GM12878 (cell line): ENCODE measurements around the gene KLK8. TPM values are rescaled to one million over a fixed set of nuclear protein-coding genes. Genes with fewer than 3 reads are reported as not detected.

Source experiments
- ATAC-seq: fragments of 200-7000 bp; cut with Tn5 transposase; 3 replicates; pipeline ENCODE4 v1.9.1; 2020; ENCODE audit warnings: mild to moderate bottlenecking, moderate library complexity
- BruUV-seq: library from RNA; stranded (reverse); fragments of 400-500 nt; replicated peaks from 2 replicates; lab custom pipeline; 2021; lab: Mats Ljungman, UMichigan
- CTCF ChIA-PET: fragments of 300-600 bp; sonication (Branson Sonifier 250); formaldehyde crosslinking; extraction: SDS; loops from one replicate; lab custom pipeline; 2021; ENCODE audit warnings: inconsistent platforms; lab: Yijun Ruan, JAX
- POLR2A ChIA-PET: fragments of 350-600 bp; formaldehyde crosslinking; extraction: SDS; loops from one replicate; lab custom pipeline; 2021; ENCODE audit warnings: inconsistent platforms; lab: Charles Lee
- RAD21 ChIA-PET: fragments of 300-600 bp; sonication (Branson Sonifier 250); formaldehyde crosslinking; loops from one replicate; lab custom pipeline; 2023; ENCODE audit warnings: antibody characterized with exemption; ENCODE audit not compliant: unreplicated experiment; lab: Charles Lee
- SMC1A ChIA-PET: fragments of 300-600 bp; sonication (Branson Sonifier 250); formaldehyde crosslinking; loops from one replicate; lab custom pipeline; 2023; ENCODE audit not compliant: unreplicated experiment, uncharacterized antibody; lab: Charles Lee
- DNase-seq: peaks from one replicate; pipeline ENCODE4 v3.0.0-alpha.2; 2011; ENCODE audit warnings: low read depth, low spot score
- FAIRE-seq: peaks from 3 replicates; lab custom pipeline; 2011; peaks lifted over from hg19 to GRCh38; lab: Jason Lieb, UNC
- H2AFZ ChIP-seq: 2 replicates; pipeline ENCODE4 v1.6.0; 2011; ENCODE audit warnings: low read depth, low read length, control low read depth; ENCODE audit not compliant: control insufficient read depth
- H3K27ac ChIP-seq: 2 replicates; pipeline ENCODE4 v1.5.1; 2011; ENCODE audit warnings: control low read depth; ENCODE audit not compliant: control insufficient read depth, insufficient read depth
- H3K27me3 ChIP-seq, 2 experiments: replicated peaks in 1 of 2; 2 replicates each; pipeline versions ENCODE4 v1.6.0 to v1.6.1; 2011; ENCODE audit warnings: low read length in 1 of 2; ENCODE audit not compliant: control insufficient read depth in 2 of 2, insufficient read depth in 2 of 2
- H3K36me3 ChIP-seq, 2 experiments: 2 replicates each; pipeline ENCODE4 v1.5.1; 2011; ENCODE audit warnings: low read length in 1 of 2; ENCODE audit not compliant: control insufficient read depth in 2 of 2, insufficient read depth in 2 of 2
- H3K4me1 ChIP-seq: 2 replicates; pipeline ENCODE4 v1.6.1; 2011; ENCODE audit warnings: mild to moderate bottlenecking, low read length, moderate library complexity, mixed read lengths; ENCODE audit not compliant: control insufficient read depth, insufficient read depth
- H3K4me2 ChIP-seq: 2 replicates; pipeline ENCODE4 v1.6.0; 2011; ENCODE audit warnings: control low read depth; ENCODE audit not compliant: control insufficient read depth, insufficient read depth
- H3K4me3 ChIP-seq: fragments of 200-600 bp; sonication (generic); 2 replicates; pipeline ENCODE4 v1.5.1; 2016
- H3K79me2 ChIP-seq: 2 replicates; pipeline ENCODE4 v1.6.0; 2011; ENCODE audit warnings: low read length; ENCODE audit not compliant: control insufficient read depth, insufficient read depth
- H3K9ac ChIP-seq: 2 replicates; pipeline ENCODE4 v1.8.0; 2011; ENCODE audit warnings: low read length, control low read depth, mixed read lengths; ENCODE audit not compliant: control insufficient read depth, insufficient read depth
- H3K9me3 ChIP-seq: replicated peaks from 3 replicates; pipeline ENCODE4 v1.5.1; 2011; ENCODE audit warnings: mild to moderate bottlenecking, low read length; ENCODE audit not compliant: control insufficient read depth, insufficient read depth
- H4K20me1 ChIP-seq: 2 replicates; pipeline ENCODE4 v1.6.0; 2011; ENCODE audit not compliant: control insufficient read depth, insufficient read depth
- CEBPB ChIP-seq, 2 experiments: fragments of 150-350 bp in 1 of 2; IDR thresholded peaks; 2 replicates each; pipeline ENCODE4 v1.6.1; 2012 to 2014; ENCODE audit warnings: low read depth in 2 of 2, low read length in 2 of 2, borderline replicate concordance in 1 of 2, inconsistent platforms in 1 of 2
- HSF1 ChIP-seq: fragments of 150-350 bp; IDR thresholded peaks from 2 replicates; pipeline ENCODE4 v1.6.1; 2014; ENCODE audit warnings: mild to moderate bottlenecking, low read depth, low read length
- IRF3 ChIP-seq: fragments of 450-650 bp; IDR thresholded peaks from 2 replicates; pipeline ENCODE4 v1.6.1; 2014; ENCODE audit warnings: mild to moderate bottlenecking
- MXI1 ChIP-seq: fragments of 150-350 bp; IDR thresholded peaks from 2 replicates; pipeline ENCODE4 v1.6.1; 2011; ENCODE audit warnings: low read depth, mild to moderate bottlenecking, inconsistent platforms, low read length, improper control_type of control experiment
- NFYB ChIP-seq: IDR thresholded peaks from 2 replicates; pipeline ENCODE4 v1.6.1; 2011; ENCODE audit warnings: low read depth, mild to moderate bottlenecking, low read length, improper control_type of control experiment, moderate library complexity; ENCODE audit not compliant: insufficient read depth
- PAX5 ChIP-seq: IDR thresholded peaks from 2 replicates; pipeline ENCODE4 v1.6.1; 2011; ENCODE audit warnings: low read depth, low read length, borderline replicate concordance
- PRDM15 ChIP-seq: fragments of 450-650 bp; formaldehyde crosslinking; IDR thresholded peaks from 2 replicates; pipeline ENCODE4 v1.4.0; 2020; ENCODE audit warnings: mild to moderate bottlenecking, moderate library complexity
- RELA ChIP-seq: fragments of 450-650 bp; IDR thresholded peaks from 2 replicates; pipeline ENCODE4 v1.8.0; 2014; ENCODE audit warnings: borderline replicate concordance; ENCODE audit not compliant: partially characterized antibody
- TBL1XR1 ChIP-seq: IDR thresholded peaks from 2 replicates; pipeline ENCODE4 v1.6.1; 2012; ENCODE audit warnings: low read depth, low read length, improper control_type of control experiment
- ZNF687 ChIP-seq: fragments of 450-650 bp; IDR thresholded peaks from 2 replicates; pipeline ENCODE4 v1.6.1; 2017; ENCODE audit warnings: mild to moderate bottlenecking, moderate library complexity
- WGBS: methylation state at CpG from one replicate; pipeline ENCODE4 v1.1.6; 2016; ENCODE audit warnings: low lambda C conversion rate; ENCODE audit not compliant: insufficient replicate concordance, insufficient coverage; ENCODE audit errors: missing lambda C conversion rate; 5-methylcytosine and 5-hydroxymethylcytosine counted together
- in situ Hi-C: fragments of 300-500 bp; cut with MboI; formaldehyde crosslinking; loops from 9 replicates; pipeline ENCODE4 v1.14.3; 2018; ENCODE audit warnings: mixed read lengths
- intact Hi-C: fragments of 100-400 bp; cut with micrococcal nuclease; formaldehyde crosslinking; loops from one replicate; pipeline ENCODE4 v1.14.2; 2022; ENCODE audit not compliant: unreplicated experiment
- polyA plus RNA-seq, 11 experiments: library from polyadenylated mRNA; depleted of rRNA in 4 of 11; unstranded in 6 of 11; stranded (reverse) in 5 of 11; fragments of >200 nt; fragmentation: Nextera tagmentation in 4 of 11; fragmentation: Illumina TruSeq in 1 of 11; extraction: Ambion mirVana in 4 of 11; extraction: Trizol in 1 of 11; gene quantifications; 1 replicate in 1 of 11; 2 replicates in 10 of 11; pipeline versions ENCODE4 v1.2.1 to v1.2.3, GENCODE V29; 2011 to 2016; ENCODE audit warnings: inconsistent platforms in 2 of 11, missing spikeins in 2 of 11, low read depth in 1 of 11
- total RNA-seq, 4 experiments: library from RNA; depleted of rRNA in 3 of 4; stranded (reverse); fragments of >200 nt in 3 of 4; fragmentation: Illumina TruSeq in 1 of 4; extraction: Trizol in 1 of 4; gene quantifications; 2 replicates each; pipeline versions ENCODE4 v1.2.1 to v1.2.3, GENCODE V29; 2013 to 2021

KLK8 gene
- total and polyA plus RNA-seq, 10 of the 15 experiments (the other 5 are each of a cell fraction or from before 2014, with no cell fraction given), result not detected

- TF ChIP-seq MXI1, result no peak
- TF ChIP-seq PAX5, result no peak
- TF ChIP-seq CEBPB (IDR thresholded peaks at IDR 0.05; ENCODE audit: borderline replicate concordance in 1 of 2, low read depth in 2 of 2, low read length in 2 of 2), result no peak
Measured at GRCh38 chr19:50998686-50999085, 2.7 kb downstream of the KLK8 start (continued).

GRCh38 chr19:50998061-50998460 is 3.3 kb downstream of the KLK8 start:
- CTCF ChIA-PET, result no interaction called here
- DNase-seq, result no peak
- Histone ChIP-seq H3K4me3 (no peak overlapping the region), H3K27me3 (no peaks in the 10 kb centered on the region; a peak in 1 of 4 replicates), H3K79me2 (no peaks in the 10 kb centered on the region), H4K20me1 (no peaks in the 10 kb centered on the region), H3K4me2 (no peak overlapping the region), H3K4me1 (no peaks in the 10 kb centered on the region), H3K9me3 (peaks cover 2% of the 10 kb centered on the region; the same call in 1 of the 3 replicates), H3K36me3 (no peaks in the 10 kb centered on the region), H3K27ac (no peak overlapping the region), H2AFZ (no peak overlapping the region), H3K9ac (no peak overlapping the region)
- in situ Hi-C loops, result no loop called here
- POLR2A ChIA-PET, result no interaction called here
- no TSS peak for BruUV-seq
- FAIRE-seq, result no peak
- intact Hi-C loops, result no loop called here
- WGBS, result 21% methylated on average over 5 of the region's 5 CpGs
- ATAC-seq, result no peak
- RAD21 ChIA-PET, result no interaction called here
- SMC1A ChIA-PET, result no interaction called here
- TF ChIP-seq PRDM15 (CRISPR knock-in tag) (no peak), IRF3 (no peak), TBL1XR1 (no peak), RELA (no peak), NFYB (no peak), HSF1 (no peak), ZNF687 (no peak)
